RPMI7951 (cell line): ENCODE results near the gene SCLY. TPM values are rescaled to one million over a fixed set of nuclear protein-coding genes. Genes with fewer than 3 reads are reported as not detected.
A peak's percentile ranks its signal among the peaks of the same experiment; 100 is the strongest.
"Not testable (repeated sequence)": the region's sequence is repeated elsewhere in the genome, so short reads cannot be mapped to it uniquely, and the experiment has no call there.

ENCODE experiments used
- DNase-seq: peaks from one replicate; pipeline ENCODE4 v3.0.0-alpha.2; 2012; ENCODE audit warnings: low read depth
- total RNA-seq: library from RNA; depleted of rRNA; stranded (reverse); fragments of >200 nt; shearing (Covaris generic); gene quantifications from 2 replicates; pipeline ENCODE4 v1.2.3, GENCODE V29; 2014

The SCLY gene
- total RNA-seq, 1 experiment from 2014 or later, result 13.3 TPM

DNA sequence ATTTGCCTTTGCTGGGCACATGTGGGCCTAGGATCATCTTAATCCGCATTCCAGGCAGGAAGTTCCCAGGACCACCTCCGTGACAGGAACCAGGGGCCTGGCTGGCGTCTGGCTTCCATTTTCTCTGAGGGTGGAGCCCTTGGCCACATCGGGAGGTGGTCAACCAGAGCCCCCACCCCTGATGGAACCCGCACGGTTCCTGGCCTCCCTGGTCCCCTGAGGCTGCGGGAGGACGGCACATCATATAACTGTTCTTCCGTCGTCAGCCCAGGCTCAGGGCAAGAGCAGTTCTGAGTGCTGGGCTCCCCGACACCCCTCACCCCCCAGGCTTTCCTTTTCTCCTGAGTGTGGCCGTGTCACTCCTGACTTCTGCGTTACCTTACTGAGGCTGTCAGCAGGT, 52.8 kb downstream of the SCLY start:
- no peak for DNase-seq

DNA sequence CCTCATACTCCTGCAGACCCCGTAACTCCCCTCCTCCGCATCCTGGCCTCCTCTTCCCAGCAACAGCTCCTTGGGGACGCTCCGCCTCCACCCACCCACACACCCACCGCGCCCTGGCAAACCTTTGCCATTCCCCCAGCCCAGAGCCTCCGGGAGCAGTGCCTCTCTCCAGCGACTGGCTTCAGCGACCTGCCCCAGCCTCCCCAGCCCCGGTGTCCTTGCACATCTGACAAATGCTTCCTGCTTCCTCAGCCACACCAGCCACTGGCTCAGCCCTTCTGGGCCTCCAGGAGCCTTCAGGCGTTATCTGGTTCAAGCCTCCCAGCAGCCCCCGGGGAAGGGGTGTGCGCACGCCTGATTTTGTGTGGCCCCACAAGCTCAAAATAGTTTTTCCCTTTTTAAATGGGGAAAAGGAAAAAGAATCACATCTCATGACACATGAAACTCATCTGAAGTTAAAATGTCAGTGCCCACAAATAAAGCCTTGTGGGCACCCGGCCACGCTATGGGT, 53.6 kb downstream of the SCLY start:
- DNase-seq, result no peak

DNA sequence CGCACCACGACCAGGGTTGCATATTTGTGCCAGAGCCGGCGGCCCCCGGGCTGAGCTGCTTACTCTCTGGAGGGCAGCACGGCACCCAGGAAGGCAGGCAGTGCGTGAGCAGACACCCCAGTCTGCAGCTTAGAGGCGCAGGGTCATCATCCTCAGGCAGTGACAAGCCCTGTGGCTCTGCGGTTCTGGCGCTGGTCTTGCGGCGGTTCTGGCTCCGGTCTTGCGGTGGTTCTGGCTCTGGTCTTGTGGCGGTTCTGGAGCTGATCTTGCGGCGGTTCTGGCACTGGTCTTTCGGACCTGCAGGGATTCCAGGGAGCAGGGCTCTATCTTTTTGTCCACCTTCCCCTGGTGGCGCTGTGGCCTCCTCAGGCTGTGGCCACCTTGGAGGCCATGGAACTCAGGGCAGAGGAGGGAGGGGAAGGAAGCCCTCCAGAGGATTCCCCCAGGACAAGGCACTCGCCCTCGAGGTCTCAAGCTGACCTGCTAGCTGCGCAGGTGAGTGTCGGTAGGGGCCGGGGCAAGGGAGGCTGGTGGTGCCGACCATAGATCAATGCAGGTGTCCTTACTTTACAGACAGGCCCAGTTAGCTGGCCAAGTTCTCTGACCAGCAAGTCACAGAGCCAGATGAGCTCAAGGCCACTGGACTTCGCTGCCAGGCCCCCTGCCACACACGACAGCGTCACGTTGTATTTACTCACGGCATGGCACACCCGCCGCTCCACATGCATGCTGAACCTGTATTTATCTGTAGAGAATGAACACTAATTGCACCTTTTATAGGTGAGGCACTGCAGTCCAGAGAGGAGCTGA, 54.3 kb downstream of the SCLY start:
- DNase-seq, result no peak

DNA sequence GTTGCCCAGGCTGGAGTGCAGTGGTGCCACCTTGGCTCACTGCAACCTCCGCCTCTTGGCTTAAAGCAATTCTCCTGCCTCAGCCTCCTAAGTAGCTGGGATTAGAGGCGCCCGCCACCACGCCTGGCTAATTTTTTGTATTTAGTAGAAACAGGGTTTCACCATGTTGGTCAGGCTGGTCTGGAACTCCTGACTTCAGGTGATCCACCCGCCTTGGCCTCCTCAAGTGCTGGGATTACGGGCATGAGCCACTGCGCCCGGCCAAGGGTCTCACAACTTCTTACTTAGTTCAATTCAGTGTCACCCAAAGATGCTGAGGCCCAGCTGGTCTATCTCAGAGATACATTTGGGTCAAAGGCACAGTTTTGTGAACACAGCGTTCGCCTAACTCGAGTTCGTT, 54.9 kb downstream of the SCLY start:
- not testable (repeated sequence) for DNase-seq

DNA sequence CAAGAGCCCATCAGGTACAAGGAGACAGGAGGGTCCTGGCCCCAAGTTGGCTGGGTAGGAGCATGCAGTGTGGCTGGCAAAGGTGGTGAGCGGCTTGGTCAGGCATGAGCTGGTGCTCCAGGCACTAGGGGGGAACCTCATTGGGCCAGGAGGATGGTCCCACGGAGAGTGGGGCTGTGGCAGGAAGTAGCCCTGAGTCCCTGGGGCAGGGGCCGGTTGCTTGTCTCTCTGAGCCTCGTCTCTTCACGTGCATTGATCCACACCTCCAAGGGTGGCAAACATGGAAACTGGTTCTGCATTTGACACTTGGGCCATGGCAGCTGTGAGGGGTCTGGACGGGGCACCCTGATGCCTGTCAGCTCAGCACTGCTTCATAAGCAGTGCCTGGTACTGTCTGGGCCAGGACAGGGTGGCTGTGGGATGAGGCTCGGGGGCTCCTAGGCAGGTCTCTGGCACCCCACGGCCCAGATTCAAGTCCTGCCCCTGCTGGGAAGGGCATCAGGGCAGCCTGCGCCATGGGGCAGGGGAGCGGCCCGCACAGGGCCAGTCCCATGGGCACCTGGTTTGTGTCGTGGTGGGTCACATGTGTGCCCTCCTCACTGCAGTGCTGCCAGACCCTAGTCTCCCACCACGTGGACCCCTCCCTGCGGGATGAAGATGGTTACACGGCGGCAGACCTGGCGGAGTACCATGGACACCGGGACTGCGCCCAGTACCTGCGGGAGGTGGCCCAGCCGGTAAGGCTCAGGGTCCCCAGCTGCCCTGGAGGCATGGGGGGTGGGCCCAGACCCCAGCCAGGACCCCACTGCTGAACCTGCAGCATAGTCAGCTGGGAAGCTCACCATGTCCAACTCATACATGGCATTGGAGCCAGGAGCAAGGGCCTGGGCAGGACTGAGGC, 55.7 kb downstream of the SCLY start:
- DNase-seq, result no peak

DNA sequence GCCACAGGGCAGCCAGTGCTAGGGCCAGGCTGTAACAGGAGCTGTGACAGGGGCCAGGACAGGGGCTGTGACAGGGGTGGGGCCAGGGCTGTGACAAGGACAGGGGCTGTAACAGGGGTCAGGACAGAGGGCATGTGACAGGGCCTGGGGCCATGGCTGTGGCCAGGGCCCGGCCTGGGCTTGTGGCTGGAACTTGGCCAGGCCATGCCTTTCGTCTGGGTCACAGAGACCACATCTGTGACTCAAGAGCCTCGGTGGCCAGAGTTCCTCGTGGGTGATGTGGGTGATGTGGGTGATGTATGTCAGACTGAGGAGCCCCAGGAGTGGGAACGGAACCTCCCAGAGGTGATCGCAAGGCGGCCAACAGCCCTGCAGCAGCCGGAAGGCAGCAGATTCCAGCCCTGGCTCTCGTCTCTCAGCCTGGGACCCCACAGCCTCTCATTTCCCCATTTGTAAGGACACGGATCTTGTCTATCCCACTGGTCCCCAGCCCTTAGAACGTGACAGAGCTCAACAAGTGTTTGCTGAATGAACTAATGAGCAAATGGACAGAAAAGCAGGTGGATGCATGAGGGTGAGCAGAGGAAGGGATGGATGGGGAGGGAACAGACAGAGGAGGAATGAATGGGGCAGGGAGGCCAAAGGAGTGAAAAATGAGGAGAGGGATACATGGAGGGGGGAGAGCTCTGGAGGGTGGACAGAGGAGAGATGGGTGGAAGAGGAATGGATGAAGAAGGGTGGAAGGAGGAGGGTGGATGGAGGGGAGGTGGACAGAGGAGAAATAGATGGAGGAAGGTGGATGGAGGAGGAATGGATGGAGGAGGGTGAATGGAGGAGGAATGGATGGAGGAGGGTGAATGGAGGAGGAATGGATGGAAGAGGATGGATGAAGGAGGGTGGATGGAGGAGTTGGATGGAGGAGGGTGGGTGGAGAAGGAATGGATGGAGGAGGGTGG, 56.7 kb downstream of the SCLY start:
- DNase-seq, result peak; percentile 84

DNA sequence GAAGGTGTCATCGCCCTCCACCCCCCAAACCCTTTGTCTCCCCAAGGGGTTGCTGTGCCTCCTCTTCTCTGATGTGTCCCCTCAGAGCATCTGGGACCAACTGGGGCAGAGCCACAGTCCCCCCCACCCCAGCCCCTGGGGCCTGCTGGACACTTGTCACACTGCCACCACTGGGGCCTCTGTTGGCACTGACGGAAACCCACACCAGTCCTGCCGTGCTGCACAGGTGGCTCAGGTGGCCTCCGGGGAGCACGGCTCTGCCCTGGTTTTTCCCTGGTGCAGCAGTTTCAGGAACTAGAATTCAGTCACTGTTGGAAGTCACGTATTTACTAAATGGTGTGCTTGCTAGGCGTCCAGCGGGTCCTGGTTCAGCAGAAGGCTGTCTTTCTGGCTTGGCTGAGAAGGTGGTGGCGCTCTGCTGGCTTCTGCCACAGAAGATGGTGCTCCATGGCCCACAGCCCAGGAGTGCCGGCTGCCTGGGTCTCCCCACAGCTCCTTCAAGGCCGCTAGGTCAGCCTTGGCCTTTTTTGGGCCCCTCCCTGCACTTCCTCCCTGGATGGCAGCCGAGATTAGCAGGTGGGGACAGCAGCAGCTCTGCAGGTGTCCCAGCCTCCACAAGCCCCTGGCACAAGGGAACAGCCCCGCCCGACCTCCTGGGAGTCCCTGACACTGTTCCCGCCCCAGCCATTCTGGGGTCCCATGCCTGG, 59.1 kb downstream of the SCLY start:
- DNase-seq, result no peak

DNA sequence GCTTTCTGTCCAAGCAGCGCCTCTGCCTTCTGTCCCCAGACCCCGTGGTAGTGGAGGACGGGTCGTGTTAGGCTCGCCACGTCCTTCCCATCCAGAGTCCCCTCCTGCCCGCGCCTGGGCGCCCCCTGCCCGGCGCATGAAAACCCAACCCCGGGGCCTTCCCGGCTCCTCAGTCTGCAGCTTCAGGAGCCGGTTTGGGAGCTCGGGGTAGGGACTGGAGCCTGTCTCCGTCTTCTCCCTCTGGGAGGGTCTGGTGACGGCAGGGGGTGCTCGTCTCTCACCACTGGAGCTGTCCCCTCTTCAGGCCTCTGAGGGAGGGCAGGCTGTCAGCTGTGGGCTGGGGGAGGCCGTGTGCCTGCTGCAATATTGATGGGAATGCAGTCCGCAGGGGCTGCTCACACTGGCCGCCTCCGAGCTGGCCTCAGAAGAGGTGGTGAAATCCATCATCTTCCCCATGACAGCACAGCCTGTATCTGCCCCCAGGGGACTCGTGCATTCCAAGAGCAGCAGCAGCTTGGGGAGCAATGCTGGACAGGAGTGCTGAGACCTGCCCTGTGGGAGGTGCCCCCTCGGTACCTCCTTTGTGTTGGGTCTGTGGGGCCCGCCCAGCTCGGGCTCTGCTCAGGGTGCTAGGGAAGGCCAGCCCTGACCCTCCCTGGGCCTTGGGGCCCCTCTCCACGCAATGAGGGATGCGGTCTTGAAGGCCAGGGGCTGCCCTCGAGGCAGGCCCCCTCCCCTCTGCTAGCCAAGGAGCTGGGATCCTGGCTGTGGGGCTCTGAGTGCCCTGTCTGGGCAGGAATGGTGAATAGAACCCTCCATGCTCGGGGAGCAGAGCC, 59.9 kb downstream of the SCLY start:
- DNase-seq, result no peak

DNA sequence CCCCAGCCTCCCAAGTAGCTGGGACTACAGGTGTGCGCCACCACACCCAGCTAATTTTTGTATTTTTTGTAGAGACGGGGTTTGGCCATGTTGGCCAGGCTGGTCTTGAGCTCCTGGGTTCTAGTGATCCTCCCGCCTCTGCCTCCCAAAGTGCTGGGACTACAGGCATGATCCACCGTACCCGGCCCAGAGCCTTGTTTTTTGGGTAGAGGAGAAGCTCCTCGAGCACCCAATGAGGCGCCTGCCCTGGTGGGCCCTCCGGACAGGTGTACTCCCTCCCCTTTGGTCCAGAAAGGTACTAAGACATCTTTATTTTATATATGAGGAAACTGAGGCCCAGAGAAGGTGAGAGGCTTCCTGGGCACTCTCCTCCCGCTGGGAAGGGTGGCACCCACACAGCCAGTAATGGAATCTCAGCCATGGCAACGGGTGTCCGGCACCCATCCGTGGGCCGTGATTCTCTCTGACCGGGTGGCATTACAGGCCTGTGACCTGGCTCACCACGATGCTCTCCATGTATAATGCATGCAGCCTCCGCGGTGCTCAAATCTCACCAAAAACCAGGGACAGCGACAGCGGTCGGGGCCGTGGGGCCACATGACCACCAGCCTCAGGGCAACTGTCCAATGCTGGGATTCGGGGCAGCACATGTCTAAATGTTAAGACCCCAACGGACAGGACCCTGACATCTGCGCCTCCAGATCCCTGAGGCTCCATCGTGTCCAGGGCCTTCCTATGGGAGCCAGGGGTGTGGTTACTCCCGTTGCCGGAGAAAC, 60.9 kb downstream of the SCLY start:
- no peak for DNase-seq

DNA sequence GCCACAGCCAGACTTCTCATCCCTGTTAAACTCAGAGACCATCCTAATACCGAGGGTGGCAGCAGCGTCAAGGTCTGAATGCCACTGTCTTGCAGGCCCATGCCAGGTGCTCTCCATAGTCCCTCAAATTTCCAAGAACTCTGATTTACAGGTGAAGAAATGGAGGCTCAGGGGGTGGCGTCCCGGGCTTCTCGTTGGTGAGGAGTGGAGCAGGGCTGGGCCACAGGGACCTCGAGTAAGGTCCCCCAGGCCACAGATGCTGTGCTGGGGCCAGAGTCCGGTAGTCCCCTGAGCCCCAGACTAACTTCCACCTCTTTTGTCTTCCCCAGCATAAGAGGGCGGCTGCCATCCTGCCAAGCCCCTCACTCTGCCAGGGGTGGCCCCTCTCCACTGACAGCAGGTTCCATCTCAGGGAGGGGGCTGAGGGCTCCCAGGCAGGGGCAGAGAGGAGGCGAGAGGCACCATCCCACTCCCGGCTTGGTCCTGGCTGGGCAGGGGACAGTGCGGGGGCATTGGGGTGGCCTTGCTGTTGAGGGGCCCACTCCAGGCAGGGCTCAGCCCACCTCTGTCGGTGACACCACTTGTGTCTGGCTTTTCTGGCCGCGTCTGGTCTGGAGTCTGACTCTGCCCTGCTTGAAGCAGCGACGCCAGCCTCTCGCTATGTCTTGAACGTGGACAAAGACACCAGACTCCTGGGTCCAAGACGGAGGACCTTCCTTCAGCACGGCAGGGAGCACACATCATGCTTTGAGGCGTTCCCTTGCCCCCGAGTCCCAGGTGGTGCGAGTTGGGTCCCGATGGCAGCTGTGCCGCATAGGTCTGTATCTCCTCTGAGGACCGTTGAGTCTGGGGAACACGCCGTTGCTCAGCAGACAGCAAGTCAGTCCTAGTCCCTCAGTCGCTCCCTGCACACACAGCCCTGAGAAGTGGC, 61.8 kb downstream of the SCLY start:
- DNase-seq, result no peak

DNA sequence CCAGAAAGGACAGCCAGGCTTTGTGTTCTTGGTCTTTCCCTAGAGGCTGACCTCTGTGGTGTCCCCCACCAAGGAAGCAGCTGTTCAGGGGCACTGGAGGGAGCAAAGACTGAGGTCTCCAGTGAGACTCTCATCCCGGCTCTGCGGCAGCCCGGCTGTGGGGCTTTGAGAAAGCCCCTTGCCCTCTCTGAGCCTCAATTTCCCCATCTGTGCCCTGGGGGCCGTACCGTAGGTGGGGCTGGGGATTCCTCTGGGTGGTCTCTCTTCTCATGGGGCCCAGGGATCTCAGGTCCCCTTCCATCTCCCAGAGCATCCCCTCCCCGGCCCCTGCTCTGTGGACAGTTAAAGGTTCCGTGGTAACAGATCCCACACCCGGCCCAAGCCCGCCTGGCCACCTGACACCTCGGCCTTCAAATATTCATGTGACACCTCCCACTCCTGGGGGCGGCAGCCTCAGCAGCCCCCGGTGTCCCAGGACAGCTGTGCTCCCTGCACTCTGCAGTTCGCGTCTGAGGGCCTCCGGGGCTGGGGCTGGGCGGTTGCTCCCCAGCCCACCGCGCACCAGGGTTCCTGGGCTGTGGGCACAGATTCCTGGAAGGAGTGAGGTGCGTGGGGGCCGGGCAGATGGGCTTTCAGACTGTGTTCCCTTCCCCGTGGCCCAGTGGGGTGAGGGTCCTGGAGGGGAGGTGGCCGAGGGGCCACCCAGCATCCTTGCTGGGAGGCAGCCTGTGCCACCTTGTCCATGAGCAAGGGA, 62.6 kb downstream of the SCLY start:
- no peak for DNase-seq

DNA sequence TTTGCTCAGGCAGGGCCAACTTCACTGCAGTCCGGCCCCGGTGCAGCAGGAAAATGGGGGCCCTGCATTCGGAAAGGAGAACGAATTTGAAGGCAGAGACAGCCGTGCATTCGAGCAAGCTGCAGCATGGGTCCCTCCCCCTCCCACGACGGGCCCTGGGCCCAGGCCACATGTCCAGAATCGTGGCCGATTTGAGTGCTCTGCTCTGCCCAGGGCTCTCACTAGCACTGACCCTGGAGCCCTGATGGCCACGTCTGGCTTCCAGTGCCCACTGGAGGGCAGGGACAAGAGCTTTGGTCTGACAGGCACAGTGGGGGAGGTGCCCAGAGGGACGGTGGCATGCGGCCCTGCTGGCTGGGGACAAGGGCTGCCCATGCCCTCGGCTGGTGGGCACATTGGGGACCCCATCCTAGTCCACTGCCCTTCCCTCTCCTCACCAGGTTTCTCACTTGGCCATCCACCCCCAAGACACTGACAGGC, 63.2 kb downstream of the SCLY start:
- DNase-seq, result no peak

DNA sequence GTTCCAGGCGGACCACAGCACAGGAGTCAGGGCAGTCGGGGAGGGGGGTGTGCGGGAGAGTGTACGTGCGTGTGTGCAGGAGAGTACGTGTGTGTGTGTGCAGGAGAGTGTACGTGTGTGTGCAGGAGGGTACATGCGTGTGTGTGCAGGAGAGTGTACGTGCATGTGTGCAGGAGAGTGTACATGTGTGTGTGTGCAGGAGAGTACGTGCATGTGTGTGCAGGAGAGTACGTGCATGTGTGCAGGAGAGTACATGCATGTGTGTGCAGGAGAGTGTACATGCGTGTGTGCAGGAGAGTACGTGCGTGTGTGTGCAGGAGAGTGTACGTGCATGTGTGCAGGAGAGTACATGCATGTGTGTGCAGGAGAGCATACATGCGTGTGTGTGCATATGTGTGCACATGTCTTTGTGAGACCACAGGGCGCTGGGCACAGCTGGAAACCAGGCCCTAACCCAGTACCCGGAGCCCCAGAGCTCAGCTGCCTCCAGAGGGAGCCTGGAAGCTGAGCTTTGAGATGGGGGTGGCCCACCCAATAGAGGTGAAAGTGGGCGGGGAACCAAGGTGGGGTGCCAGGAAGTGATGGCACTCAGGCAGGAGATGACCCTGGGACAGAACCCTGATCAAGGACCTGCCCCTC, 63.8 kb downstream of the SCLY start:
- DNase-seq, result no peak

DNA sequence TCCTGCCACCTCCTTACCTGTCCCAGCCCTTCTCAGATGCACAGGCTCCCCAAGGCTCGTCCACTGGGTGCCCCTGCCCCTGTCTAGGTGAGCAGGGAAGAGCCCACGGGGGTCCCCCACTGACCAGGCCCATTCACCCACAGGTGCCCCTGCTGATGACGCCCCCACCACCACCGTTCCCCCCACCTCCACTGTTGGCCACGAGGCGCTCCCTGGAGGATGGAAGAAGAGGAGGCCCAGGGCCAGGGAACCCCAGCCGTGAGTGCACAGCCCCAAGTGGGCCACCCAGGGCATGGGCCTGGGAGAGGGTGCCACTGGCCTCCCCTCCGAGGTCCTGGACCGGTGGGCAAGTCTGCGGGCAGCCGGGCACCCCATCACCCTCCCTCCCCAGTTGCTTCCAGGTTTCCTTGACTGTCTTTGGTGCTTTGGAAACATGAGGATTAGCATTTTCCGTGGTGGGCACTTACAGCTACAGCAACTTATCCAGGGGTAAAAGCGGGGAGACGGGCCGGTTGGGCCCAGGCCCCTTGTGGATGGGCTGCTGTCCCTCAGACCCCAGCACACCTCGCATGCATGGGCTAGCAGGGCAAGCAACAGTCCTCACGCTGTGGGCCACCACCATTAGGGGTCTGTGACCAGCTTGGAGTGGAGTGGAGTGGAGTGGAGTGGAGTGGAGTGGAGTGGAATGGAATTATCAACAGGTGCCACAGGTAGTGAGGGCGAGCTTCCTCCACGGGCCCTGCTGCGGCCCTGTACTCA, 64.5 kb downstream of the SCLY start:
- no peak for DNase-seq

DNA sequence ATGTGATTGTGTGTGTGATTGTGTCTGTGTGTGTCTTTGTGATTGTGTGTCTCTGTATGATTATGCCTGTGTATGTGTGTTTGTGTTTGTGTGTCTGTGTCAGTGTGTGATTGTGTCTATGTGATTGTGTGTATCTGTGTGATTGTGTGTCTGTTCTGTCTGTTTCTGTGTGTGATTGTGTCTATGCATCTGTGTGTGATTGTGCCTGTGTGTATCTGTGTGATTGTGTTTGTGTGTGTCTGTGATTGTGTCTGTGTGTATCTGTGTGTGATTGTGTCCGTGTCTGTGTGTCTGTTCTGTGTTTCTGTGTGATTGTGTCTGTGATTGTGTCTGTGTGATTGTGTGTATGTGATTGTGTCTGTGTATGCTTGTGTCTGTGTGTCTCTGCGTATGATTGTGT, 65.5 kb downstream of the SCLY start:
- DNase-seq, result no peak

DNA sequence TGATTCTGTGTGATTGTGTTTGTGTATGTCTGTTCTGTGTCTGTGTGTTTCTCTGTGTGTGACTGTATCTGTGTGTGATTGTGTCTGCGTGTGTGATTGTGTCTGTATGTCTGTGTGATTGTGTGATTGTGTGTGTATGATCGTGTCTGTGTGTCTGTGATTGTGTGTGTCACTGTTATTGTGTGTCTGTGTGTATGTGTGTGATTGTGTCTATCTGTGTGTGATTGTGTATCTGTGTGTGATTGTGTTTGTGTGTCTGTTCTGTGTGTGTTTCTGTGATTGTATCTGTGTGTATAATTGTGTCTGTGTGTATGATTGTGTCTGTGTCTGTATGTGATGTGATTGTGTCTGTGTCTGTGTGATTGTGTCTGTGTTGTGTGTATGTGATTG, 66.0 kb downstream of the SCLY start:
- no peak for DNase-seq
